GM08714 (cell line): ENCODE data around the gene FHIT.

Experiments
- H3K4me3 ChIP-seq: fragments of 200-500 bp; sonication (Bioruptor generic); 2 replicates; pipeline ENCODE4 v1.5.1; 2014; ENCODE audit warnings: mild to moderate bottlenecking, low read length, inconsistent platforms
- ZNF274 ChIP-seq: IDR thresholded peaks from 2 replicates; pipeline ENCODE4 v1.6.1; 2012; ENCODE audit warnings: mild to moderate bottlenecking, low read depth, low read length

Gene FHIT

DNA sequence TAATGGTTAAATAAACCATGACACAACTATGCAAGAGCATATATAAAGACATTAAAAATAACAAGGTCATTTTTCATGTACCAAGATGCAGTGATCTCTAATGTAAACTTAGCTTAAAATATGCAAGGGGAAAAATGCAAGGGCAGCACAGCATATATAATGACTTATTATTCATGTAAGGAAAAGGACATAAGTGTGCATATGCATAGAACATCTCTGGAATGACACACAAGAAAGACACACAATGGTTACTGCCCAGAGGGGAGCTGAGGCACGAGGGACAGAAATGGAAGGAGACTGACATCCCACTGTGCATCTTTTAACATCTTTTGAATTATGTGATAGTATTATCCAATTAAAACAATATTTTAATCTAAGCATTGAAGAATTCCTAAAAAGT lies 79.0 kb downstream of the FHIT start:
- no peak for TF ChIP-seq ZNF274

DNA sequence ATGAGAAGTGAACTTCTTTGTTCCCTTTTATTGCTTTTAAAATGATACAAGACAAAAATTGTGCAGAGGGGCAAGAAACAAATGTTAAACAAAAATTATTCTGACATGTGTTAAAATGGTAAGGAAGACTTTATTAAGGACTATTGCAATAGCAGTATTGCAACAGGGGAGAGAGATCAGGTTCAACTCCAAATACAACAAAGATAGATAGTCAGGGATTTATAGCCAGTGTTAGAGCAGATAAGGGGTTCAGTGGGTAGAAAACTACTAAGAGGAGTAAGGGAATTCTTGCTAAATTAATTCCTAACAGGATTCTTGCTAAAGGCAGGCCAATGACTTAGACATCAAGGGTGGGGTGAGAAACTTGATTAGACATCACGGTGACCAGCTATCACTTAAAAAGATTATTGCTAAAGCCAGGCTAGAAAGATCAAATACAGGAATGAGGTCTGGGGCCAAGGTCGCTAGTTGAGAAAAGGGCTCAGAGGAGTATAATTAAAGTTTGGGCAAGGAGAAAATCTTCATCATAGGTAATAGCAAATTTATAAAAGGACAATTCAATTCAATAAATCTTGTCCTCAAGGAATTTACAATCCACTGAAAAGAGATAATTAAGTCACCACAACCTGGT lies 81.5 kb downstream of the FHIT start:
- no peak overlapping the region for H3K4me3 ChIP-seq
- no peak for TF ChIP-seq ZNF274

More for the DNA sequence above, 79.0 kb downstream of the FHIT start:
- no peak overlapping the region for H3K4me3 ChIP-seq

DNA sequence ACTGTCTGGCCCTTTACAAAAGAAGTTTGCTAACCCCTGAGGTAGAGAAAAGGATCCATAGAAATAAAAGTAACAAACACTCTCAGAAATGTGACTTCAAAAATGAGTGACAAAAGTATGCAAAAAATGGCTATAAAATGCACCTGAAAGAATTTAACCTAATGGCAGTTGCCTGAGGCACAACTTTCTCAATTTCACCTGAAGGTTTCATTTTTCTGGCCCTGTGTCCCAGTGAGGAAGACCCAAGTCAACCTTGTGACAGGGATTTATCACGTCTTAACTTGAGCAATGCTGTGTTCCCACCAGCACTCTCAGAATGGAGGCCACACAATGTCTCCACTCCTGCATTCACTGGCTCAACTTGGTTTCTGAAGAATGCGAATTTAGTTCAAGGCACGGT lies 83.0 kb downstream of the FHIT start:
- TF ChIP-seq ZNF274 = no peak
- no peak overlapping the region for H3K4me3 ChIP-seq

DNA sequence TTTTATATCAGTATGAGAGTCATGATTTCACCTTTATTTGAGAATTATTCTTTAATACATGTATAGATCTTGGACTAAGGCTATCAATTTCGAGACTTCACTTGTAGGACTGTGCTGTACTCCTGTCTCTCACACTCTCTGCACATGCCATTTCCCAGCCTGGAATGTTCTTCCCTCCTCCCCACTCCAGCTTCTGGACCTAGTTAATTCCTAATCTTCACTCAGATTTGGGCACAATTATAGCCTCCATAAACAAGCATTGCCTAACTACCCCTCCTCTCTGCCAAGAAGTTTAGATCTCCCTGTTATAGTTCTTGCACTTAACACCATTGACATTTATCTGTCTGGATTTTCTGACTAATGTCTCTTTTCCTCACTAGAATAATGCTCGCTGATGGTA lies 88.3 kb downstream of the FHIT start:
- TF ChIP-seq ZNF274 = no peak
- H3K4me3 ChIP-seq = no peak overlapping the region

DNA sequence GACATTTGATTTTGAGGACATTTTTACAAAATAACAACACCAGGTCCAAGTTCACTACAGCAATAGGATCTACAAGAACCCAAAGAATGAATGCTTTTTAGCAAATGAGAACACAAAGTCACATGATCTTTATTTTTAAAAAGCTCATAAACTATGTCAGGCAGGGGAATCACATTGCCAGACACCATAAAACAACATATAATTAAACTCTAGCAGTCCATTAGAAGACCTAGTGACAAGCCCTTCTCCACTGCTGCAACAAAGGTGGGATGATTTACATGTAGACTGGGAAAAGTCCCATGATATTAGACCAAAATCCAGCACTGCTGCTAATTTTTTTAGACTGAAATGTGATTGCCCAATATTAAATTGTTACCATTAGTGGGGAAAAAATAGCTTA lies 92.6 kb downstream of the FHIT start:
- no peak overlapping the region for H3K4me3 ChIP-seq
- no peak for TF ChIP-seq ZNF274

DNA sequence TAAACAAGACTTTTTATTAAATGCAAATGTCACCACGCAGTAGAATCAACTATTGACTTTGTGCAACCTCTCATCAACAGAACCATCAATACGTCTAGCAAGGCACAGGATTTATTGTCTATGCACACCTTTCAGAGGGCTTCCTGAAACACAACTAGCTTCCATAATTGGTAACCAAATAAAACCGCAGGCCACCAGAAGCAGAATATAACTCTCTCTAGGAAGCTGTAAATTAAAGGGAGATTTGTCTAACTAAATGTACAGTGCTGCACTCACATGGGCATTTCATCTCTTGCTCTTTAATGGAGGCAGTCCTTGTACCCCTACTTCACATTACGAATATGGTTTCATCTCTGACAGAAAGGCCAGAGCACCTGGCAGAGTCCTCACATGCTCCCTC lies 93.0 kb downstream of the FHIT start:
- no peak overlapping the region for H3K4me3 ChIP-seq
- no peak for TF ChIP-seq ZNF274

DNA sequence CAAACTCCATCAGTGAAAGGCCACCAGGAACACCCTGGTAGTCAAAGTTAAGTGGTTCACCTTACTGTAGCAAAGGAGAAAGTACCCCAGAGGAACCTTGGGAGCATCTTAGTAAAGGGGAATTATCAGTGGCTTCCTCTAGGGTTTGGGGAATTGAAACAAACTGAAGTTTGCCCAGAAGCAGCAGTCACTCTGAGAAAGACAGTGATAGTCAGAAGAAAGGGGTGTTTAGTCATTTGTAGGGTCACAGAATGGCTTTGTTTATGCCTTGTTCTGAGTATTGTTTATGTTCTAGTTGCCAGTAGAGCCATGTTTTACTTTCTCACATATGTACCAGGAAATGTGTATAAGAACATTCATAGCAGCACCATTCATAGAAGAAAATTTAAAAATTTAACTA lies 93.8 kb downstream of the FHIT start:
- no peak for TF ChIP-seq ZNF274
- H3K4me3 ChIP-seq = no peak overlapping the region

DNA sequence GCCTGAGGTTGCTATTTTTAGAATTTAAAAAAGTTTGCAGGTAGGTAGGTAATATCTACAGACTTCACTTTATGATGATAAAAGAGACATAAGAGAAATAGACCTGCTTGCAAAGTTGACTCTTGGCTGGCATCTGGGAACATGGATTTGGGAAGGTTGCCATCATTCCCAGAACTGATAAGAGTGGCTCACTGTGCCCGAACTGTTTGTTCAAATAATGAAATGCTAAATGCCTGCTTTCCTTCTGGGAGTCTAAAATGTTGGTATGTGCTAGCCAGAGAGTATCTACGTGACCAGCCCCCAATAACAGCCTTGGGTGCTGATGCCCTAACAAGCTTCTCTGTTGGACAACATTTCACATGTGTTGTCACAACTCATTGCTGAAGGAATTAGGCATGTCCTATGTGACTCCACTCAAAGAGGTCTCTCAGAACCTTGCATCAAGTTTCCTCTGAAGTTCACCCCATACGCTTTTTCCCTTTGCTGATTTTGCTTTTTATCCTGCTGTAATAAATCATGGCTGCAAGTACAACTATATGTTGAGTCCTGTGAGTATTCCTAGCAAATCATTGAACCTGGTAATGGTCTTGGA lies 95.5 kb downstream of the FHIT start:
- H3K4me3 ChIP-seq = no peak overlapping the region
- no peak for TF ChIP-seq ZNF274

DNA sequence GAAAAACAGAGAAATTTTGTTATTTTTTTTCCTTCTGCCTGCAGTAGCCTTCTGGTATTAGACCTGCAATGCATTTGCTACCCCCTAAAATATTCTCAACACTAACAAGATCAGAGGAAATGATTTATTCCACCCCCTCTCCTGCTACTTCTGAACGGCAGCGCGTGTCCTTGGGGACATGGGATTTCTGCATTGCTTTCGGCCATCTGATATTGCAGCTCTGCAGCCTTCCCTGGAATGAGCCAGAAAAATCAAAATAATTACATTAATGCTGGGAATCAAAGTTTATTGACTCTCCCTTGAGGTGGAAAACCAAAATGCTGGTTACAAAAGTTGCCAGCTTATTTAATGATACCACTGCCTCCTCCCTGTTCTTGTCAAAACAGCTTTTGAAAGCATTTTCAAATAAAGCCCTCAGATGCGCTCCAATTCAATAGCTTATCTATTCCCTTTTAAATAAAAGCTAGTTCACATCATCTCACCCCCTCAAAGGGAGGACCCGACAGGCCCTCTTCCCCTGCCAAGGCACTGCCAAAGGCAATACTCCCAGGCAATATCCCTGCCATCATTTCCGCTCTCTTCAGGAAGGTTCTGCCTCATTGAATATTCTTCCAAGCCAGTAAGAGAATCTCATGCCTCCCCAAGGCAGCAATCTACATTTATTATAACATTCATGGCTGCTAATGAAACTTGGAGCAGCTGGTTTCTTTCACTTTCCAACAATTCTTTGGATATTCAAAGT lies 96.6 kb downstream of the FHIT start:
- no peak overlapping the region for H3K4me3 ChIP-seq

DNA sequence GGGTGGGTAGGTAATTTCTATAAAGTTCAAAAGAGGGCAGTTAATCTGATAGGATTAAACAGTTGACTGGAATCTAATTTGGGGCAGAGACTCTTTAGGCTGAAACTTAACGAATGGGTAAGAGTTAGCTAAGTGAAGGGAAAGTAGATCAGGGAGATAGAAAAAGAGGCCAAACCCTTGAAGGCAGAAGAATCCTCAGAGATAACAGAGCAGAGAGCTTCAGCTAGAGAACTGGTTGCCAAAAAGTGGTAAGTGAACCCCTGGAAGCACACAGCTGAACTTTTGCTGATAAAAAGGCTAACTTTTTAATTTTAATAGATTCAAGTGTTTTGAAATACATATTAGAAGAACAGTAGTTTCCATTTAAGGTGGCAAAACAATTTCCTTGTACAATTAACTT lies 99.2 kb downstream of the FHIT start:
- H3K4me3 ChIP-seq = no peak overlapping the region
- no peak for TF ChIP-seq ZNF274

More for the DNA sequence above, 96.6 kb downstream of the FHIT start:
- TF ChIP-seq ZNF274 = no peak

DNA sequence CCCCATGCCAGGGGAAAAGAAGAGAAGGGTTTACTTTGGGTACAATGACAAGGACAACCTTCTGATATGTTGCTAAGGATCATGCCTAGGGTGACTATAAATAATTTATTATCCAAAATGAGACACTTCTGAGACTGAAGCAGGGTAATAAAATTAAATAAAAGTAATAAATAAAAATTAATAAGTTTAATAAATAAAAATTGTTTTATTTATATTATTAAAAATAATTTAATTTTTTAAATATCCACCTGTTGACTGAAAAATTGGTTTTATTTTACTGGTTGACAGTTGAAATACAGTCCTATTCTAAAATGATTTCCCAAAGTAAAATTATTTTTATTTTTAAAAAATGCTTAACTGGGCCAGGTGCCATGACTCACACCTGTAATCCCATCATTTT lies 102.0 kb downstream of the FHIT start:
- TF ChIP-seq ZNF274 = no peak
- no peak overlapping the region for H3K4me3 ChIP-seq

DNA sequence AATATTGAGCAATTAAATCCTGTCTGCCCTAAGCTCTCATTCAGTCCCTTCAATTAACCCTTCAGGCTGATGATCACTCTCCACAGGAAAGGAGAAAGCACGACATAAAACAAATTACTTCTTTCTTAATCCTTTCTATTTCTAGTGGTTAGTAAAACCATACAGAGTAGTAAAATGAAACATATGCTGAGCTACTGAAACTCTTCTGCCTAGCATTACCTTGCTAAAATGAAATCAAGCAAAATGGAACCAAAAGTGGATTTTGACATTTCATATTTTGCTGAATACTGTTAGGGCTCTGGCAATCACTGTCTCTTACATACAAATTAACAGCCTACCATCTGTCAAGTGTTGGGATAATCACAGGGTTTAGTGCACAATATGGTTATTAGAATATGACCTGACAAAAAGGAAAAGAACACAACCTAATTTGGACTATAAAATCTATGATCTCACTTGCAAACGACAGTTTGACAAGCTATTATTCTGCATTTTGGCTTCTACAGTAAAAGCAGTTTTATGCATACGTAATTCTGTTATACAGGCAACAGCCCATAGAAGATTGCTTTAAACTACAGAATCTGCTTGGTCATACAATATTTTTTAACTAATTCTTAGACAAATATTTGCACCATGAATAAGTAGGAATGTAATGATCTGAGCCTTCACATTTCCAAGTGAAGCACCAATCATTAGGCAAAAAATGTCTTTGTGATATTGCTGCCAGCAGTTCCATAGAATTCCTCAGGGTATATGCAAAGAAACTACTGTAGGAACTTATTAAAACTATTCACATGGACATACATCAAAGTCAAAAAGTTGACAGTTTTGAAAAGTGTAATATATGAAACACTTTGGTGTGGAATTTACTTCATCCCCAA lies 105.0 kb downstream of the FHIT start:
- no peak overlapping the region for H3K4me3 ChIP-seq
- TF ChIP-seq ZNF274 = no peak

DNA sequence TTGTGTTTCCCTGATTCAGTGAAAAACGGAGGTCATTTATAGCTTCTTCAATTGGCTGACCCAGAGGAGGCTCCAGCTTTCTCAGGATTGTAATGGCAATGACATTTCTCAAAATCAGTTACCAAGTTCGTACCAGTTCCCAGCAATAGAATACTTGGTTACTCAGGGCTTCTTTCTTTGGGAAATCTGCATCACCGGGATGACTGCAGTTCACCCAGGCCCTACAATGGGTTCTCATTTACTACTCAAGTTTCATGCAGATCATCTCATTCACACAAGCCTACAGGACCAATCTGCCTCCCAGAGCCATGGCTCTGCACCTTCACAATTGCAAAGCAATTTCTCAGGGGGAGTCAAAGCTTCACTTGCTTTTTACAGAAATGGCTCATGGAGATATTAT lies 109.6 kb downstream of the FHIT start:
- H3K4me3 ChIP-seq = no peak overlapping the region
- no peak for TF ChIP-seq ZNF274

DNA sequence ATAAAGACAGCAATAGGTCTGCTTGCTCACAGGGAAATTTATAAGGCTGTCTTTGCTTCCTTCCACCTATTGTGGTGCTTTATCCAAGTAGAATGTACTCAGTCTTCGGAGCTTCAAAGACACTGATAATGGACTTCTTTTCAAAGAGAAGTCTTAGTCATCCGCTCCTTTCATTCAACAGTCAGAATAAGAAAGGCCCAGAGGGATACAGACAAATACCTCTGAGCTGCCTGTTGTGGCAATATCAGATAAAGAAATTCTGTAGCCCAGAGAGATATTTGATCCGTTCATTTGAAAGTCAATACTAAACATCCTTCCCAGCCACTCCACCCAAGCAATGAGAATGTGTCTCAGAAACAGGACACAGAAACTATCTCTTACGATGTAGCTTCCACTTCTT lies 110.0 kb downstream of the FHIT start:
- H3K4me3 ChIP-seq = no peak overlapping the region
- no peak for TF ChIP-seq ZNF274

DNA sequence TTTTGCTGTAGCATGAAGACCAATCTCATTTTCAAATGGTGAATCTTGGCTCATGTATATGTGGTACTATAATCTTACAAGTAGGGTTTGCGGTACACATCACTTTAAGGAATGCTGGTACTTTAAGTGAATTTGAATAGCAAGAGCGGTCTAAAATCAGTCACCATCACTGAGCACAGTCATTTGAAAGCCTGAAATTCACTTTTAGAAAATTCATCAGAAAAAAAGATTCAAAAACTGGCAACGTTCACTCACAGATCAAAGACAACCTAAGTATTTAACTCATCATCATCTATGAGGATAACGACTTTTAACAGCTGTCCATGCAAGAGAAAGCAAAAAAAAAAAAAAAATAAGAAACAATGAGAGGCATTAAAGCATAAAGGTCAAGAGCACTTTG lies 111.6 kb downstream of the FHIT start:
- TF ChIP-seq ZNF274 = no peak
- H3K4me3 ChIP-seq = no peak overlapping the region

DNA sequence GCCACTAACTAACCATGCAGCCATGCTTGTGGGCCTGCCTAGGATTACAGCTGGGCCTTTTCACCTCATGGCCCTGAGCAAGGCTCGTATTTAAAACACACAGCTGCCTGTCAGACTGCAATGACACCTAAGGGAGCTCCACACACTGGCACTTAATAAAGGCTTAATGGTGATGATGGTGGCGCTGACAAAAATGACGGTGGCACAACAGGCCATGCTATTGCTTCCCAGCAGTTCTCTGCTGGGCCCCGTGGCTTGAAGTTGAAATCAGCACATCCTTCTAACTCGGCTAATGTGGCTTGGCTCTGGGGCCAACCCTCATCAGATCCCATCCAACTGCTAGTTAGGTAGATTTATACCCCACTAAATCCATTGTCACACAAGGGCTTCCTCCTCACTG lies 112.9 kb downstream of the FHIT start:
- no peak for TF ChIP-seq ZNF274
- no peak overlapping the region for H3K4me3 ChIP-seq
